Measurements from ENCODE around the gene NF2.
"Not testable (repeated sequence)": the region's sequence is repeated elsewhere in the genome, so short reads cannot be mapped to it uniquely, and the experiment has no call there.

The NF2 gene

GRCh38 chr22:29597871-29598683, 5.4 kb upstream of the NF2 start:
- DNase-seq = not testable (repeated sequence)

- no peak for DNase-seq
These were observed 4.8 kb upstream of the NF2 start for GRCh38 chr22:29598684-29599020.

GRCh38 chr22:29604076-29604360, 585 bp downstream of the NF2 start:
- DNase-seq = no peak

DNA sequence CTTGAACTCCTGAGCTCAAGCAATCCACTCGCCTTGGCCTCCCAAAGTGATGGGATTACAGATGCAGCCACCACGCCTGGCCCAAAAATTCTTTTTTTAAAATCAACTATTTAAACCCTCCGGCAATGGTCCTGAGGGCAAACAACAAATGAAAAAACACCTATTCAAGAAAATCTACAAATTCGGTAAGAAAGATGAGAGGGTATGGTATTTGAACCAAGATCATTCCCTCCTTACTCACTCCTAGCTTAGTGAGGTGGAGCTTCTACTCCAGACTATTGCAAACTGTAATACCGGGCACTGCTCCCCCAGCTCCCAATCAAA, 2.1 kb downstream of the NF2 start:
- DNase-seq = no peak

DNA sequence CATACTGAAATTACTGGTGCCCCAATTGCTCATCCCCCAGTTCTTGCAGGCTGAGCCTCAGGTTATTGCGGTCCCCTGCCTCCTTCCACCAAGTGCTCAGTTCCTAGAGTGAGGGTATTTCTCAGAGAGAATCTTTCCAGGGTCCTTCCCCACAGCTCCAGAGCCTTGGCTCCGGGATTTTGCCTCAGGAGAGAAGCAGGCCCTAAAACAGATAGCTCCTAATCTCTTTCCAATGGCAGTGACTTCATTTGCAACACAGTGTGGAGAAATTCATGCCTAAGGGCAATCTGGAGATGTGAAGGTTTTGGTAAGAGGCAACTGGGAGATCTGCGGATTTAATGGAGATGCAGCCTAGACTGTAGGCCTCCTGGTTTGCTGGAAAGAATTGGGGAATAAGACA, 2.9 kb downstream of the NF2 start:
- no peak for DNase-seq

GRCh38 chr22:29607426-29607825, 4.0 kb downstream of the NF2 start:
- DNase-seq = no peak

DNA sequence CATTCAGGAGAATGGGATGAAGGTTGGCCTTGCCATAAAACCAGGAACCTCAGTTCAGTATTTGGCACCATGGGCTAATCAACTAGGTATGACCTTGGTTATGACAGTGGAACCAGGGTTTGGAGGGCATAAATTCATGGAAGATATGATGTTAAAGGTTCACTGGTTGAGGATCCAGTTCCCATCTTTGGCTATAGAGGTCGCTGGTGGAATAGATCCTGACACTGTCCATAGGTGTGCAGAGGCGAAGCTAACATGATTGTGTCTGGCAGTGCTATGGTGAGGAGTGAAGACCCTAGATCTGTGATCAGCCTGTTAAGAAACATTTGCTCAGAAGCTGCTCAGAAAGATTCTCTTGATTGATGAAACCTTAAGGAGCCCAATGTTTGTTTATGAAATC, 5.7 kb downstream of the NF2 start:
- DNase-seq = no peak

DNA sequence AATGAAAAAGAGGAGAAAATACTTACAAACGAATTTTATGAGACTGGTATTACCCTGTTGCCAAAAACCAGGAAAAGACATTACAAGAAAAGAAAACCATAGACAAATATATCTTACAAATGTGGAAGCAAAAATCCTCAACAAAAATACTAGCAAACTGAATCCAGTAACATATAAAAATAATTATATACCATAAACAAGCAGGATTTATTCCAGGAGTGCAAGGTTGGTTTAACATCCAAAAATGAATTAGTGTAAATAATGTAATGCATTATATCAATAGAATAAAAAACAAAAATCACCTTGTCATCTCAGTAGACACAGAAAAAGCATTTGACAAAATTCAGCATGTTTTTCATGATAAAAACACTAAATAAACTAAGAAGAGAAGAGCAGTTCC, 7.3 kb downstream of the NF2 start:
- DNase-seq = no peak

DNA sequence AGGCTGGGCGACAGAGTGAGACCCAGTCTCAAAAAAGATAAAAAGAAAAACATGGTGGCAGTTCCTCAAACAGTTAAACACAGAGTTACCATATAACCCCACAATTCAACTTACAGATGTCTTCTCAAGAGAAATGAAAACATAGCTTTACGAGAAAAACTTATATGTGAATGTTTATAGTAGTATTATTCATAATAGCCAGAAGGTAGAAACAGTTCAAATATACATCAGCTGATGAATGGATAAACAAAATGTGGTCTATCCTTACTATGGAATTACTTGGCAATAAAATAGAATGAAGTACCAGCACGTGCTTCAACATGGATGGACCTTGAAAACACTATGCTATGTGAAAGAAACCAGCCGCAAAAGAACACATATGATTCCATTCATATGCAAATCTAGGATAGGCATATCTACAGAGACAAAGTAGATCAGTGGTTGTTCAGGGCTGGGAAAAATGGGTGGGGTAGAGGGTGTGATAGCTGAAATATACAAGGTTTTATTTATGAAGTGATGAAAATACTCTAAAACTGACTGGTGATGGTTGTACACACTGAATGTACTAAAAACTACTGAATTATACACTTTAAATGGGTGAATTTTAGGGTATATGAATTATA, 12.4 kb downstream of the NF2 start:
- no peak for DNase-seq

DNA sequence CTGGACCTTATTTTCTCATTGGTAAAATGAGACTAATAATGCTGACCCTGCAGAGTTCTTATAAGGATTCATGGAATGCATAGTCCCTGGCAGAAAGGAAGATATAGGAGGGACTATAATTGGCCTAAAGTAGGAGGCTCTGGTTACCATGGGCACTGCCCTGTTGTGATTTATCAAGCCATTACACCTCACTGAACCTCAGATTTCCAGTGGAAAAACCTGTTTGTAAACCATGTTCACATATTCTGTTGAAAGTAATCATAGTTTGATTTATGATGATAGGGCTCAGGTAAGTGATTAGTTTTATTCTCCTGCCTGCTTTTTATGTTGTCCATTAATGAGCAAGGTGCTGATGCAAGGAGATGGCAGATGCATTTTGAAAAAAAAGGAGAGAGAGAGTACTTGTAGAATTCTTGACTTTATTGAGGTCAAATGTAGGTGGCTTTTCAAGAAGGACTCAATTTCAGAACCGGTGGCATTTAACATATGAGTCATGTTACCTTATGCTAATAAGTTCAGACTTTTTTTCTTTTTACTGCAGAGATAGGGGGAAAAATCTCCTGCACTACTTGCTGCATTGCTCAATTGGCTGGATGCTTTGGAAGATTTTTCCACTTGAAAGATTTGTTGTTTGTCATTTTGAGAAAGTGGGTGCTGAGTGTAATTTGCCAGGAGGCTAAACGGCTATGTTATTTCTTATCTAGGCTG, 14.6 kb downstream of the NF2 start:
- no peak for DNase-seq

- DNase-seq = no peak
These were observed 18.5 kb downstream of the NF2 start for GRCh38 chr22:29621761-29622526.

GRCh38 chr22:29623059-29623458, 19.6 kb downstream of the NF2 start:
- no peak for DNase-seq

- no peak for DNase-seq
These were observed 20.2 kb downstream of the NF2 start for GRCh38 chr22:29623553-29624169.

GRCh38 chr22:29625090-29625825, 21.8 kb downstream of the NF2 start:
- peak; percentile 10 for DNase-seq

- DNase-seq = no peak
These were observed 23.2 kb downstream of the NF2 start for GRCh38 chr22:29626497-29627195.

- no peak for DNase-seq
These were observed 23.7 kb downstream of the NF2 start for GRCh38 chr22:29627196-29627535.

DNA sequence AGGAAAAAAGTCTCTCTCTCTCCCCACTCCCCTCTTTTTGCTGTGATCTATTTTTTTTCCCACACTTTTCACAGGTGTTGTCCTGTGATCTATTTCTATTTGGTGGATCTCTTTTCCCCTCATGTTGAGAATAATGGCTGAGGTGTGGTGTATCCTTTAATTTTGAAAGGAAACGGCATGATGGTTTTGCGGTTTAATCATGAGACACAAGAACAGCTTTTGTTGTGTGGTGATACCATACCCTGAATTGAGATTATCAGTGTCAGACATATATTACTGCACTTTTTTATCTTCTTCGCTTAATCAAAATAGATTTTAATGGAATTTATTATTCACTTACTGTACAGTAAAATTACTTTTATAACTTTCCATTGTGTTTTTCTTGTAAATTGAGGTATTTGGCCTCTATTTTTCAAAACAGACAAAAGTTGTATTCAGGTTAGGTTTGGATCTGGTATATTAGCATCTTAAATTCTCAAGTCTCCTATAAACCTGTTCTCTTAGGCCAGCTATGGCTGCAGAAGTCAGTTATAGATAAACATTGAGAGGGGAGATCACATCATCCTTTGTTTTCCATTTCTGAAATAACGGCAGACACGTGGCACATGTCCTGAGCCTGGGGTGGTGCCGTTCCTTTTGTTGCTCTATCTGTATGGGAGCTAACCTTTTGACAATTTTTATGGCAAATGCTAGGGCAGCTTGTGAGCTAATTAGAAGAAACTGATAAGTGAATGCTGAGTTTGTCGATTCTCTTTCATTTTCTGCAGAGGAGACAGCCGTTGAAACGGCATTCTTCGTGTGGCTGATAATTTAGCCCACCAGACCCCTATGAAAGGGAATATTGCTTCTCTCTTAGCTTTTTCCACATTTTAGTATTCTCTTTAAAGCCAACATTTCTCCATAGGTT, 25.8 kb downstream of the NF2 start:
- no peak for DNase-seq

- no peak for DNase-seq
These were observed 26.6 kb downstream of the NF2 start for GRCh38 chr22:29629903-29630516.

DNA sequence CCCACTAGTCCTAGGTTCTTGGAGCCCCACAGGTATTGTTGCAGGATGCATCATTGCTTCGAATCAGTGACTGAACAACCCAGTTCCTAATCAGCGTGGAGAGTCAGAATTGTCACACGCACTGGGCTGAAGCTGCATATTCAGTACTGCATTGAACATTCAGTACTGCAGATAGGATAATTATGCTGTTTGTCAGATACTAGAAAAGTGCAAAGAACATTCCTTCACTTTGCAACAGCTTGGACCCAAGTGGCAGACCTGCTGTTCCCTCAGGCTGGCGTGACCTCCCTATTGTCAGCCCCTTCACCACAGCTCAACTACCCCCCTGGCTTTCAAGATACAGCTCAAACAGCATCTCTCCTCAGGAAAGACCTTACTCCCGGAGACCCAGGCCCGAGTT, 27.6 kb downstream of the NF2 start:
- no peak for DNase-seq

GRCh38 chr22:29631725-29632124, 28.3 kb downstream of the NF2 start:
- no peak for DNase-seq

GRCh38 chr22:29632672-29633071, 29.2 kb downstream of the NF2 start:
- no peak for DNase-seq
